IMR-90 (cell line): ENCODE data around the gene YES1.
"Not testable (repeated sequence)": the region's sequence is repeated elsewhere in the genome, so short reads cannot be mapped to it uniquely, and the experiment has no call there.

Source experiments
- BHLHE40 ChIP-seq: fragments of 150-350 bp; IDR thresholded peaks from 2 replicates; pipeline ENCODE4 v1.6.1; 2016; ENCODE audit warnings: mild to moderate bottlenecking, low read depth, low read length
- CEBPB ChIP-seq: IDR thresholded peaks from 2 replicates; pipeline ENCODE4 v1.6.1; 2012; ENCODE audit warnings: low read depth, low read length, improper control_type of control experiment
- CHD1 ChIP-seq: IDR thresholded peaks from 2 replicates; pipeline ENCODE4 v1.6.1; 2012; ENCODE audit warnings: low read depth, low read length, improper control_type of control experiment
- MAZ ChIP-seq: IDR thresholded peaks from 2 replicates; pipeline ENCODE4 v1.6.1; 2012; ENCODE audit warnings: low read depth, mild to moderate bottlenecking, low read length, improper control_type of control experiment, moderate library complexity, borderline replicate concordance
- POLR2A ChIP-seq: IDR thresholded peaks from 2 replicates; pipeline ENCODE4 v1.6.1; 2012; ENCODE audit warnings: mild to moderate bottlenecking, low read depth, low read length
- RAD21 ChIP-seq: IDR thresholded peaks from 2 replicates; pipeline ENCODE4 v1.6.1; 2012; ENCODE audit warnings: low read length, improper control_type of control experiment
- RFX5 ChIP-seq: IDR thresholded peaks from 2 replicates; pipeline ENCODE4 v1.8.0; 2012; ENCODE audit warnings: low read depth, mild to moderate bottlenecking, low read length, moderate library complexity
- SMC3 ChIP-seq: fragments of 150-350 bp; IDR thresholded peaks from 2 replicates; pipeline ENCODE4 v1.6.1; 2016; ENCODE audit warnings: low read depth, mild to moderate bottlenecking, antibody characterized with exemption, low read length, moderate library complexity
- TF ChIP-seq, protein P1 (sequence below): conservative IDR thresholded peaks from 2 replicates; pipeline ENCODE4 v1.5.1; 2012; ENCODE audit warnings: mild to moderate bottlenecking, low read depth, low read length, improper control_type of control experiment
- TF ChIP-seq, protein P2 (sequence below): fragments of 150-350 bp; IDR thresholded peaks from 2 replicates; pipeline ENCODE4 v1.6.1; 2016; ENCODE audit warnings: low read depth, mild to moderate bottlenecking, low read length, moderate library complexity, borderline replicate concordance
- TF ChIP-seq, protein P3 (sequence below): fragments of 150-350 bp; IDR thresholded peaks from 2 replicates; pipeline ENCODE4 v1.6.1; 2017; ENCODE audit warnings: mild to moderate bottlenecking, antibody characterized with exemption, low read length, low read depth

DNA sequence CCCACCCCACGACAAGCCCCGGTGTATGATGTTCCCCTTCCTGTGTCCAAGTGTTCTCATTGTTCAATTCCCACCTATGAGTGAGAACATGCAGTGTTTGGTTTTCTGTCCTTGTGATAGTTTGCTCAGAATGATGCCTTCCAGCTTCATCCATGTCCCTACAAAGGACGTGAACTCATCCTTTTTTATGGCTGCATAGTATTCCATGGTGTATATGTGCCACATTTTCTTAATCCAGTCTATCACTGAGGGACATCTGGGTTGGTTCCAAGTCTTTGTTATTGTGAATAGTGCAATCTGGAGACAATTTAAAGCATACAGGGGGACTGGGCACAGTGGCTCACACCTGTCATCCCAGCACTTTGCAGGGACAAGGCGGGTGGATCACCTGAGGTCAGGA, 52.2 kb downstream of the YES1 start:
- TF ChIP-seq, protein P1, sequence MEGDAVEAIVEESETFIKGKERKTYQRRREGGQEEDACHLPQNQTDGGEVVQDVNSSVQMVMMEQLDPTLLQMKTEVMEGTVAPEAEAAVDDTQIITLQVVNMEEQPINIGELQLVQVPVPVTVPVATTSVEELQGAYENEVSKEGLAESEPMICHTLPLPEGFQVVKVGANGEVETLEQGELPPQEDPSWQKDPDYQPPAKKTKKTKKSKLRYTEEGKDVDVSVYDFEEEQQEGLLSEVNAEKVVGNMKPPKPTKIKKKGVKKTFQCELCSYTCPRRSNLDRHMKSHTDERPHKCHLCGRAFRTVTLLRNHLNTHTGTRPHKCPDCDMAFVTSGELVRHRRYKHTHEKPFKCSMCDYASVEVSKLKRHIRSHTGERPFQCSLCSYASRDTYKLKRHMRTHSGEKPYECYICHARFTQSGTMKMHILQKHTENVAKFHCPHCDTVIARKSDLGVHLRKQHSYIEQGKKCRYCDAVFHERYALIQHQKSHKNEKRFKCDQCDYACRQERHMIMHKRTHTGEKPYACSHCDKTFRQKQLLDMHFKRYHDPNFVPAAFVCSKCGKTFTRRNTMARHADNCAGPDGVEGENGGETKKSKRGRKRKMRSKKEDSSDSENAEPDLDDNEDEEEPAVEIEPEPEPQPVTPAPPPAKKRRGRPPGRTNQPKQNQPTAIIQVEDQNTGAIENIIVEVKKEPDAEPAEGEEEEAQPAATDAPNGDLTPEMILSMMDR: not testable (repeated sequence)
- not testable (repeated sequence) for TF ChIP-seq POLR2A, CHD1, RAD21, CEBPB, RFX5, SMC3, MAZ, BHLHE40
- TF ChIP-seq, protein P2, sequence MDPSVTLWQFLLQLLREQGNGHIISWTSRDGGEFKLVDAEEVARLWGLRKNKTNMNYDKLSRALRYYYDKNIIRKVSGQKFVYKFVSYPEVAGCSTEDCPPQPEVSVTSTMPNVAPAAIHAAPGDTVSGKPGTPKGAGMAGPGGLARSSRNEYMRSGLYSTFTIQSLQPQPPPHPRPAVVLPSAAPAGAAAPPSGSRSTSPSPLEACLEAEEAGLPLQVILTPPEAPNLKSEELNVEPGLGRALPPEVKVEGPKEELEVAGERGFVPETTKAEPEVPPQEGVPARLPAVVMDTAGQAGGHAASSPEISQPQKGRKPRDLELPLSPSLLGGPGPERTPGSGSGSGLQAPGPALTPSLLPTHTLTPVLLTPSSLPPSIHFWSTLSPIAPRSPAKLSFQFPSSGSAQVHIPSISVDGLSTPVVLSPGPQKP: not testable (repeated sequence)
- TF ChIP-seq, protein P3, sequence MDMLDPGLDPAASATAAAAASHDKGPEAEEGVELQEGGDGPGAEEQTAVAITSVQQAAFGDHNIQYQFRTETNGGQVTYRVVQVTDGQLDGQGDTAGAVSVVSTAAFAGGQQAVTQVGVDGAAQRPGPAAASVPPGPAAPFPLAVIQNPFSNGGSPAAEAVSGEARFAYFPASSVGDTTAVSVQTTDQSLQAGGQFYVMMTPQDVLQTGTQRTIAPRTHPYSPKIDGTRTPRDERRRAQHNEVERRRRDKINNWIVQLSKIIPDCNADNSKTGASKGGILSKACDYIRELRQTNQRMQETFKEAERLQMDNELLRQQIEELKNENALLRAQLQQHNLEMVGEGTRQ: not testable (repeated sequence)
